HL-60 (cell line): Measurements from ENCODE around the gene VAMP2.

Experiments used
- DNase-seq, 2 experiments: peaks; one replicate each; pipeline ENCODE4 v3.0.0-alpha.2; 2010 to 2020; ENCODE audit warnings: low read depth in 1 of 2, low spot score in 1 of 2
- H3K27ac ChIP-seq: fragments of 250-450 bp; sonication (Bioruptor Pico); replicated peaks from 2 replicates; pipeline ENCODE4 v1.5.1; 2020; ENCODE audit warnings: mild to moderate bottlenecking, moderate library complexity
- H3K27me3 ChIP-seq: fragments of 250-450 bp; sonication (Bioruptor Pico); 2 replicates; pipeline ENCODE4 v1.5.1; 2021; ENCODE audit warnings: mild to moderate bottlenecking, moderate library complexity; ENCODE audit not compliant: insufficient read depth, poor library complexity, severe bottlenecking
- H3K4me3 ChIP-seq: replicated peaks from 2 replicates; pipeline ENCODE4 v1.5.1; 2011; ENCODE audit warnings: mild to moderate bottlenecking, control low read depth, low read length; ENCODE audit not compliant: insufficient read depth
- CTCF ChIP-seq: IDR thresholded peaks from one replicate; pipeline ENCODE4 v1.5.1; 2011; ENCODE audit warnings: low read length, control low read depth, inconsistent platforms; ENCODE audit not compliant: insufficient read depth
- GABPA ChIP-seq: IDR thresholded peaks from 2 replicates; pipeline ENCODE4 v1.6.1; 2012; ENCODE audit warnings: low read depth
- POLR2AphosphoS5 ChIP-seq: IDR thresholded peaks from 2 replicates; pipeline ENCODE4 v1.6.1; 2012; ENCODE audit warnings: low read depth
- SPI1 ChIP-seq: IDR thresholded peaks from 2 replicates; pipeline ENCODE4 v1.6.1; 2012; ENCODE audit warnings: low read depth, mild to moderate bottlenecking, borderline replicate concordance
- TF ChIP-seq, protein P1 (sequence below): IDR thresholded peaks from 2 replicates; pipeline ENCODE4 v1.6.1; 2012; ENCODE audit warnings: low read depth; ENCODE audit not compliant: insufficient replicate concordance

VAMP2 gene

DNA sequence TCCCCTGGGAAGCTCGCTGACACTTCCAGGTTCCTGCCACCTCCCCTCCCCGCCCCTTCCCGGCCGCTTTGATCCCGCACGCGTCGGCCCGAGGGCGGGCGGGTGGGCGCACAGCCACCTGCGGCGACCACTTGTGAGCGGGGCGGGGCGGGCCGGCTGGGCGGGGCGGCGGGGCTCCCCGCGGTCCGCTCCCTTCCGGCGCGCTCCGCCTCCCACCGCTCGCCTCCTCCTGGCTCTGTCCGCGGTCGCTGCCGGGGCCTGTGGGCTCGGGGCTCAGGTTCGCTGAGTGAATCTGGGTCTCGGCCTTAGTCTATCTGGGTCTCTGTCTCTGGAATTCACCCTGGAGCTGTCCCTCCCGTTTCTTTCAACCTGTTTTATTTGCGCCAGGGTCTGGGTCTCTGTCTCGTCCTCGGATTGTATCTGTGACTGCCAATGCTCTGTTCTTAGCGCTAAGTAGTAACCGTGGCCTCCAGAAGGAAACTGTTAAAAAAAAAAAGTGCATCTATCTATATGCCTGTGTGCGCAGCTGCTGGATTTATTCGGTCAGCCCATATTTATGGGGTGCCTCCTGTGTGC is 36.2 kb downstream of the VAMP2 start:
- no peak for DNase-seq
- Histone ChIP-seq H3K27me3 (peaks cover 11% of the 10 kb centered on the region), H3K27ac (no peak overlapping the region), H3K4me3 (peak overlapping the region; percentile 64)
- TF ChIP-seq SPI1 = no peak
- TF ChIP-seq GABPA = no peak
- TF ChIP-seq CTCF = no peak
- TF ChIP-seq, protein P1, sequence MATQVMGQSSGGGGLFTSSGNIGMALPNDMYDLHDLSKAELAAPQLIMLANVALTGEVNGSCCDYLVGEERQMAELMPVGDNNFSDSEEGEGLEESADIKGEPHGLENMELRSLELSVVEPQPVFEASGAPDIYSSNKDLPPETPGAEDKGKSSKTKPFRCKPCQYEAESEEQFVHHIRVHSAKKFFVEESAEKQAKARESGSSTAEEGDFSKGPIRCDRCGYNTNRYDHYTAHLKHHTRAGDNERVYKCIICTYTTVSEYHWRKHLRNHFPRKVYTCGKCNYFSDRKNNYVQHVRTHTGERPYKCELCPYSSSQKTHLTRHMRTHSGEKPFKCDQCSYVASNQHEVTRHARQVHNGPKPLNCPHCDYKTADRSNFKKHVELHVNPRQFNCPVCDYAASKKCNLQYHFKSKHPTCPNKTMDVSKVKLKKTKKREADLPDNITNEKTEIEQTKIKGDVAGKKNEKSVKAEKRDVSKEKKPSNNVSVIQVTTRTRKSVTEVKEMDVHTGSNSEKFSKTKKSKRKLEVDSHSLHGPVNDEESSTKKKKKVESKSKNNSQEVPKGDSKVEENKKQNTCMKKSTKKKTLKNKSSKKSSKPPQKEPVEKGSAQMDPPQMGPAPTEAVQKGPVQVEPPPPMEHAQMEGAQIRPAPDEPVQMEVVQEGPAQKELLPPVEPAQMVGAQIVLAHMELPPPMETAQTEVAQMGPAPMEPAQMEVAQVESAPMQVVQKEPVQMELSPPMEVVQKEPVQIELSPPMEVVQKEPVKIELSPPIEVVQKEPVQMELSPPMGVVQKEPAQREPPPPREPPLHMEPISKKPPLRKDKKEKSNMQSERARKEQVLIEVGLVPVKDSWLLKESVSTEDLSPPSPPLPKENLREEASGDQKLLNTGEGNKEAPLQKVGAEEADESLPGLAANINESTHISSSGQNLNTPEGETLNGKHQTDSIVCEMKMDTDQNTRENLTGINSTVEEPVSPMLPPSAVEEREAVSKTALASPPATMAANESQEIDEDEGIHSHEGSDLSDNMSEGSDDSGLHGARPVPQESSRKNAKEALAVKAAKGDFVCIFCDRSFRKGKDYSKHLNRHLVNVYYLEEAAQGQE = no peak
- no peak for TF ChIP-seq POLR2AphosphoS5

GRCh38 chr17:8125947-8126490 is 36.7 kb downstream of the VAMP2 start:
- Histone ChIP-seq H3K27ac (no peak overlapping the region), H3K4me3 (peak overlapping the region; percentile 64), H3K27me3 (peaks cover 11% of the 10 kb centered on the region)
- TF ChIP-seq CTCF (no peak), SPI1 (no peak), POLR2AphosphoS5 (no peak), GABPA (no peak)
- TF ChIP-seq, protein P1 = no peak
- no peak for DNase-seq

DNA sequence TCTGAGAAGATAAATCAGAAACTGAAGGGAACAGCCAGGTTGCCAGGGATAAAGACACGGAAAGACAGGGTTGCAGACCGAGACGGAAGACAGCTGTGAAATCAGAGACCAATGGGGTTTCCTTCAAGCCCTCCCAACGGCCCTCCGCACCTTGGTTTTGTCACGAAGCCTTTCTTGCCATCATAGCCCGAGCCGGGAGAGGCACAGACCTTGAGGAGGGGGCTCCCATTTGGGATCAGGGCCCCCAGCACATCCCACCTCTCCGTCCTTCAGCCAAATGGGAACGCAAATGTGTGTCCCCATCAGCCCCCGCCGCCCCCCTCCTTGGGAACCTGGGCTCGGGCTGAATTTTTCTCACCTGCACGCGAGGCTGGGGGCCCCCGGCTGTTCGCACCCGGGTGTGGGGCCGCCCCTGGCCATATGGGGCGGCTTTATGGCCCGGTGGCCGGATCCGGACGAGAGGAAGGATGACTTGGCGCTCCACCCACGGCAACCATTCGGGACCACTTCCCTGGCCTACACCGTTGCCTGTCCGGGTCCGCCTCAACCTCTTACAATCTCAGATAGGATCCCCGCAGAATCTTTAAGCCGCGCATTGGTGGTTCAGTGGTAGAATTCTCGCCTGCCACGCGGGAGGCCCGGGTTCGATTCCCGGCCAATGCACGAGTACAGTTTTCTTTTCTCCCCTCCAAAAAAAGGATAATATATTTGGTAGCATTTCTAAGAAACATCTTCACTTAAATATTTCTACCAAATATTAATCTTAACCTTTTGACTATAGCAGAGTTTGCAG is 37.4 kb downstream of the VAMP2 start:
- no peak overlapping the region for H3K27ac ChIP-seq
- TF ChIP-seq GABPA (no peak), POLR2AphosphoS5 (no peak), SPI1 (no peak), CTCF (no peak)
- TF ChIP-seq, protein P1 = no peak
- peak overlapping the region; percentile 64 for H3K4me3 ChIP-seq
- peak in 1 of 2 experiments; percentile 38 for DNase-seq
- H3K27me3 ChIP-seq = peaks cover 11% of the 10 kb centered on the region
